GM12873 (cell line): ENCODE results near the gene CYFIP2.
A peak's percentile ranks its signal among the peaks of the same experiment; 100 is the strongest.

Experiments
- CTCF ChIP-seq: IDR thresholded peaks from 2 replicates; pipeline ENCODE4 v1.5.1; 2012; ENCODE audit warnings: low read depth, mild to moderate bottlenecking, moderate library complexity, low read length, control low read depth; ENCODE audit not compliant: insufficient read depth; ENCODE audit errors: missing control alignments

The CYFIP2 gene

GRCh38 chr5:157245886-157246285, 20.0 kb upstream of the CYFIP2 start:
- TF ChIP-seq CTCF = no peak

GRCh38 chr5:157247267-157247666, 18.7 kb upstream of the CYFIP2 start:
- no peak for TF ChIP-seq CTCF

GRCh38 chr5:157248821-157249470, 17.0 kb upstream of the CYFIP2 start:
- TF ChIP-seq CTCF = no peak

GRCh38 chr5:157252711-157253465, 13.0 kb upstream of the CYFIP2 start:
- no peak for TF ChIP-seq CTCF

GRCh38 chr5:157253547-157253946, 12.4 kb upstream of the CYFIP2 start:
- peak; percentile 88 for TF ChIP-seq CTCF

- no peak for TF ChIP-seq CTCF
Observed at GRCh38 chr5:157258450-157258849, 7.5 kb upstream of the CYFIP2 start.

- TF ChIP-seq CTCF = no peak
Observed at GRCh38 chr5:157259699-157260098, 6.2 kb upstream of the CYFIP2 start.
